GM13977 (cell line): ENCODE data around the gene FAM209B.

Experiments
- DNase-seq: peaks from one replicate; pipeline ENCODE4 v3.0.0; 2012; ENCODE audit warnings: low spot score
- CTCF ChIP-seq: IDR thresholded peaks from 2 replicates; pipeline ENCODE4 v1.5.1; 2012; ENCODE audit warnings: mild to moderate bottlenecking, control low read depth; ENCODE audit not compliant: insufficient read depth; ENCODE audit errors: extremely low read depth, missing control alignments
- in situ Hi-C: fragments of 300-500 bp; cut with MboI; formaldehyde crosslinking; loops from one replicate; pipeline ENCODE4 v1.12.0; 2022; ENCODE audit warnings: low sequenced_read_pairs, low pct_unique_long_range_greater_than_20kb, mixed read lengths, inconsistent platforms; ENCODE audit not compliant: unreplicated experiment

FAM209B gene

GRCh38 chr20:56575157-56575556 is 42.1 kb downstream of the FAM209B start:
- in situ Hi-C loops, result no loop called here
- DNase-seq, result no peak
- no peak for TF ChIP-seq CTCF

GRCh38 chr20:56575961-56576360 is 42.9 kb downstream of the FAM209B start:
- TF ChIP-seq CTCF, result no peak
- in situ Hi-C loops, result no loop called here
- DNase-seq, result no peak

GRCh38 chr20:56579301-56579710 is 46.3 kb downstream of the FAM209B start:
- no peak for TF ChIP-seq CTCF
- no peak for DNase-seq
- in situ Hi-C loops, result no loop called here

- in situ Hi-C loops, result no loop called here
These were observed 47.2 kb downstream of the FAM209B start for GRCh38 chr20:56580226-56580625.

GRCh38 chr20:56581701-56582100 is 48.7 kb downstream of the FAM209B start:
- TF ChIP-seq CTCF, result no peak
- DNase-seq, result no peak
- in situ Hi-C loops, result no loop called here

More at GRCh38 chr20:56580226-56580625, 47.2 kb downstream of the FAM209B start:
- no peak for DNase-seq
- TF ChIP-seq CTCF, result no peak

GRCh38 chr20:56582542-56582941 is 49.5 kb downstream of the FAM209B start:
- in situ Hi-C loops, result no loop called here
- no peak for TF ChIP-seq CTCF
- DNase-seq, result no peak

- in situ Hi-C loops, result no loop called here
- DNase-seq, result no peak
- TF ChIP-seq CTCF, result no peak
These were observed 51.9 kb downstream of the FAM209B start for GRCh38 chr20:56584916-56585315.
